HEK293 (cell line): ENCODE results near the gene ALOXE3.

Experiments
- GLI2 ChIP-seq: fragments of 450-650 bp; formaldehyde crosslinking; IDR thresholded peaks from 2 replicates; pipeline ENCODE4; 2017; ENCODE audit warnings: missing biosample characterization, missing genetic modification characterization, low read depth, borderline replicate concordance
- HOXD13 ChIP-seq: sonication (generic); formaldehyde crosslinking; IDR thresholded peaks from 2 replicates; pipeline ENCODE4 v1.8.0; 2022; ENCODE audit warnings: missing genetic modification reagents, borderline replicate concordance
- KLF7 ChIP-seq: fragments of 450-650 bp; formaldehyde crosslinking; IDR thresholded peaks from 2 replicates; pipeline ENCODE4 v1.5.1; 2016; ENCODE audit warnings: missing biosample characterization, missing genetic modification characterization, borderline replicate concordance
- KLF8 ChIP-seq: fragments of 450-650 bp; formaldehyde crosslinking; IDR thresholded peaks from 2 replicates; pipeline ENCODE4 v1.5.1; 2016; ENCODE audit warnings: missing biosample characterization, missing genetic modification characterization
- PBX3 ChIP-seq: sonication (generic); formaldehyde crosslinking; IDR thresholded peaks from 2 replicates; pipeline ENCODE4 v1.8.1; 2022; ENCODE audit warnings: mild to moderate bottlenecking, moderate library complexity, missing genetic modification reagents
- SCRT1 ChIP-seq: fragments of 450-650 bp; formaldehyde crosslinking; IDR thresholded peaks from 2 replicates; pipeline ENCODE4 v1.5.1; 2016; ENCODE audit warnings: missing biosample characterization, missing genetic modification characterization, borderline replicate concordance
- SCRT2 ChIP-seq: fragments of 450-650 bp; formaldehyde crosslinking; IDR thresholded peaks from 2 replicates; pipeline ENCODE4 v1.5.1; 2016; ENCODE audit warnings: missing biosample characterization, missing genetic modification characterization
- SP3 ChIP-seq: fragments of 450-650 bp; formaldehyde crosslinking; IDR thresholded peaks from 2 replicates; pipeline ENCODE4 v1.5.1; 2016; ENCODE audit warnings: missing biosample characterization, missing genetic modification characterization
- YY2 ChIP-seq: fragments of 450-650 bp; formaldehyde crosslinking; IDR thresholded peaks from 2 replicates; pipeline ENCODE4 v1.5.1; 2016; ENCODE audit warnings: missing biosample characterization, missing genetic modification characterization
- ZBTB21 ChIP-seq: fragments of 450-650 bp; formaldehyde crosslinking; IDR thresholded peaks from 2 replicates; pipeline ENCODE4 v1.5.1; 2017; ENCODE audit warnings: missing biosample characterization, missing genetic modification characterization
- ZFP69B ChIP-seq: fragments of 450-650 bp; formaldehyde crosslinking; IDR thresholded peaks from 2 replicates; pipeline ENCODE4 v1.5.1; 2016; ENCODE audit warnings: missing biosample characterization, missing genetic modification characterization
- ZNF211 ChIP-seq: fragments of 450-650 bp; formaldehyde crosslinking; IDR thresholded peaks from 2 replicates; pipeline ENCODE4 v1.5.1; 2016; ENCODE audit warnings: low read depth, missing biosample characterization, missing genetic modification characterization
- ZNF223 ChIP-seq: fragments of 450-650 bp; formaldehyde crosslinking; IDR thresholded peaks from 2 replicates; pipeline ENCODE4 v1.5.1; 2016; ENCODE audit warnings: missing biosample characterization, missing genetic modification characterization
- ZNF23 ChIP-seq: fragments of 450-650 bp; formaldehyde crosslinking; IDR thresholded peaks from 2 replicates; pipeline ENCODE4 v1.5.1; 2016; ENCODE audit warnings: missing biosample characterization, missing genetic modification characterization, borderline replicate concordance
- ZNF239 ChIP-seq: fragments of 450-650 bp; formaldehyde crosslinking; IDR thresholded peaks from 2 replicates; pipeline ENCODE4 v1.5.1; 2016; ENCODE audit warnings: missing biosample characterization, missing genetic modification characterization
- ZNF280C ChIP-seq: fragments of 450-650 bp; formaldehyde crosslinking; IDR thresholded peaks from 2 replicates; pipeline ENCODE4 v1.5.1; 2016; ENCODE audit warnings: missing biosample characterization, missing genetic modification characterization
- ZNF302 ChIP-seq: fragments of 450-650 bp; formaldehyde crosslinking; IDR thresholded peaks from 2 replicates; pipeline ENCODE4 v1.5.1; 2016; ENCODE audit warnings: missing biosample characterization, missing genetic modification characterization, low read depth
- ZNF362 ChIP-seq: fragments of 450-650 bp; formaldehyde crosslinking; IDR thresholded peaks from 2 replicates; pipeline ENCODE4 v1.5.1; 2016; ENCODE audit warnings: missing biosample characterization, missing genetic modification characterization
- ZNF37A ChIP-seq: fragments of 450-650 bp; IDR thresholded peaks from 2 replicates; pipeline ENCODE4 v1.5.1; 2018; ENCODE audit warnings: missing biosample characterization, missing genetic modification characterization
- ZNF501 ChIP-seq: fragments of 450-650 bp; formaldehyde crosslinking; IDR thresholded peaks from 2 replicates; pipeline ENCODE4 v1.5.1; 2016; ENCODE audit warnings: missing biosample characterization, missing genetic modification characterization
- ZNF555 ChIP-seq: fragments of 450-650 bp; formaldehyde crosslinking; conservative IDR thresholded peaks from 2 replicates; pipeline ENCODE4 v1.5.1; 2017; ENCODE audit warnings: missing biosample characterization, mild to moderate bottlenecking, missing genetic modification characterization, inconsistent platforms
- ZNF654 ChIP-seq: fragments of 450-650 bp; formaldehyde crosslinking; IDR thresholded peaks from 2 replicates; pipeline ENCODE4 v1.5.1; 2016; ENCODE audit warnings: low read depth, missing biosample characterization, missing genetic modification characterization
- ZNF704 ChIP-seq: fragments of 450-650 bp; formaldehyde crosslinking; IDR thresholded peaks from 2 replicates; pipeline ENCODE4 v1.5.1; 2016; ENCODE audit warnings: missing biosample characterization, missing genetic modification characterization
- ZNF707 ChIP-seq: fragments of 450-650 bp; formaldehyde crosslinking; IDR thresholded peaks from 2 replicates; pipeline ENCODE4 v1.5.1; 2016; ENCODE audit warnings: missing biosample characterization, missing genetic modification characterization
- ZNF785 ChIP-seq: fragments of 450-650 bp; formaldehyde crosslinking; IDR thresholded peaks from 2 replicates; pipeline ENCODE4 v1.5.1; 2016; ENCODE audit warnings: missing biosample characterization, missing genetic modification characterization
- ZNF837 ChIP-seq: fragments of 450-650 bp; formaldehyde crosslinking; IDR thresholded peaks from 2 replicates; pipeline ENCODE4 v1.5.1; 2016; ENCODE audit warnings: missing biosample characterization, missing genetic modification characterization
- ZSCAN16 ChIP-seq: fragments of 450-650 bp; formaldehyde crosslinking; IDR thresholded peaks from 2 replicates; pipeline ENCODE4 v1.5.1; 2016; ENCODE audit warnings: missing biosample characterization, missing genetic modification characterization
- TF ChIP-seq, protein P1 (sequence below): fragments of 450-650 bp; formaldehyde crosslinking; IDR thresholded peaks from 2 replicates; pipeline ENCODE4 v1.5.1; 2017; ENCODE audit warnings: missing biosample characterization, missing genetic modification characterization
- TF ChIP-seq, protein P2 (sequence below): fragments of 450-650 bp; formaldehyde crosslinking; IDR thresholded peaks from 2 replicates; pipeline ENCODE4 v1.5.1; 2016; ENCODE audit warnings: missing biosample characterization, missing genetic modification characterization, borderline replicate concordance
- TF ChIP-seq, protein P3 (sequence below): fragments of 450-650 bp; formaldehyde crosslinking; IDR thresholded peaks from 2 replicates; pipeline ENCODE4 v1.5.1; 2016; ENCODE audit warnings: missing biosample characterization, missing genetic modification characterization, low read depth

ALOXE3 gene

DNA sequence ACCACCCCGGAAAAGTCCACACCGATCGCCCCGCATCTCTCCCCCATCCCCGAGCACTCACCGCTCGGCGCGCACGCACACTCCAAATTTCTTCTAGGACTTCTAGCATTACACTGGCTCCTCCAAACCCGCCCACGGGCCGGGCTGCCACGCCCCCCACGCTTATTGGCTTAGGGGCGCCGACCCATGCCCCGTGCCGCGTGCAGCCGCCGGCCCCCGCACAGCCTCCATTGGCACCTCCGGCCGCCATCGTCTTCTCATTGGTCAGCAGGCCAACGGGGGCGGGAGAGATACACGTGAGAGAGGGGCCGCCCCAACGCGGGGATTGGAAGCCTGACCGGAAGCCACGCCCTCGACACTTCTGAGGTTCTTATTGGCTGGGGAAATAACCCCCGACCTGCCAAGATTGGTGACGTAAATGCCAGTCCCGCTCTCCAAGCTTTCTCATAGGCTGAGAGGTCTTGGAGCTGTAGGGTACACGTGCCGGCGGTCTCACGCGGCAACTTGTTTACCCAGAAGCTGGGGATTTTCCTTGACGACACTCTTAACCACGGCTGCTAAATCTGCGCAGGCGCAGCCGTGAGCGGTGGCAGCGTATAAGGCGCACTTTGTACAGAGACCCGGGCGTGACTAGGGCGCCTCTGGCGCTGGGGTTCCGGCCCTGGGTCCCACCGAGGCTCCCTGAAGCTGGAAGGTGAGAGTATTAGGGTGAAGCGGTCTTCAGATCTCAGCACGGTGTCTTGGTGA lies 38.1 kb upstream of the ALOXE3 start (continued):
- no peak for TF ChIP-seq ZNF280C (tag by site-specific recombination)
- TF ChIP-seq ZNF785 (tag by site-specific recombination), result no peak
- TF ChIP-seq SP3 (tag by site-specific recombination), result peak; percentile 96
- peak; percentile 94 for TF ChIP-seq ZFP69B
- peak; percentile 72 for TF ChIP-seq ZBTB21
- TF ChIP-seq SCRT2 (tag by site-specific recombination), result no peak; the same call in 1 of the 2 replicates
- TF ChIP-seq ZNF23, result no peak
- no peak for TF ChIP-seq ZNF704
- no peak for TF ChIP-seq HOXD13 (CRISPR knock-in tag)
- TF ChIP-seq, protein P1, sequence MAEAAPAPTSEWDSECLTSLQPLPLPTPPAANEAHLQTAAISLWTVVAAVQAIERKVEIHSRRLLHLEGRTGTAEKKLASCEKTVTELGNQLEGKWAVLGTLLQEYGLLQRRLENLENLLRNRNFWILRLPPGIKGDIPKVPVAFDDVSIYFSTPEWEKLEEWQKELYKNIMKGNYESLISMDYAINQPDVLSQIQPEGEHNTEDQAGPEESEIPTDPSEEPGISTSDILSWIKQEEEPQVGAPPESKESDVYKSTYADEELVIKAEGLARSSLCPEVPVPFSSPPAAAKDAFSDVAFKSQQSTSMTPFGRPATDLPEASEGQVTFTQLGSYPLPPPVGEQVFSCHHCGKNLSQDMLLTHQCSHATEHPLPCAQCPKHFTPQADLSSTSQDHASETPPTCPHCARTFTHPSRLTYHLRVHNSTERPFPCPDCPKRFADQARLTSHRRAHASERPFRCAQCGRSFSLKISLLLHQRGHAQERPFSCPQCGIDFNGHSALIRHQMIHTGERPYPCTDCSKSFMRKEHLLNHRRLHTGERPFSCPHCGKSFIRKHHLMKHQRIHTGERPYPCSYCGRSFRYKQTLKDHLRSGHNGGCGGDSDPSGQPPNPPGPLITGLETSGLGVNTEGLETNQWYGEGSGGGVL (tag by site-specific recombination), result no peak
- TF ChIP-seq ZNF223, result no peak
- TF ChIP-seq, protein P2, sequence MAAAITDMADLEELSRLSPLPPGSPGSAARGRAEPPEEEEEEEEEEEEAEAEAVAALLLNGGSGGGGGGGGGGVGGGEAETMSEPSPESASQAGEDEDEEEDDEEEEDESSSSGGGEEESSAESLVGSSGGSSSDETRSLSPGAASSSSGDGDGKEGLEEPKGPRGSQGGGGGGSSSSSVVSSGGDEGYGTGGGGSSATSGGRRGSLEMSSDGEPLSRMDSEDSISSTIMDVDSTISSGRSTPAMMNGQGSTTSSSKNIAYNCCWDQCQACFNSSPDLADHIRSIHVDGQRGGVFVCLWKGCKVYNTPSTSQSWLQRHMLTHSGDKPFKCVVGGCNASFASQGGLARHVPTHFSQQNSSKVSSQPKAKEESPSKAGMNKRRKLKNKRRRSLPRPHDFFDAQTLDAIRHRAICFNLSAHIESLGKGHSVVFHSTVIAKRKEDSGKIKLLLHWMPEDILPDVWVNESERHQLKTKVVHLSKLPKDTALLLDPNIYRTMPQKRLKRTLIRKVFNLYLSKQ (tag by site-specific recombination), result no peak
- 0 out of 2 replicates have a peak, but pooled peaks have one; percentile 48 for TF ChIP-seq PBX3 (CRISPR knock-in tag)
- peak; percentile 83 for TF ChIP-seq KLF8
- TF ChIP-seq ZSCAN16 (tag by site-specific recombination), result no peak
- TF ChIP-seq ZNF707 (tag by site-specific recombination), result no peak
- TF ChIP-seq ZNF501, result no peak
- TF ChIP-seq ZNF37A (tag by site-specific recombination), result no peak
- TF ChIP-seq ZNF302 (tag by site-specific recombination), result no peak
- TF ChIP-seq ZNF211 (tag by site-specific recombination), result no peak
- no peak for TF ChIP-seq GLI2 (tag by site-specific recombination)
- TF ChIP-seq KLF7, result no peak
- TF ChIP-seq SCRT1 (tag by site-specific recombination), result no peak
- no peak for TF ChIP-seq YY2 (tag by site-specific recombination)
- TF ChIP-seq ZNF239, result no peak
- TF ChIP-seq, protein P3, sequence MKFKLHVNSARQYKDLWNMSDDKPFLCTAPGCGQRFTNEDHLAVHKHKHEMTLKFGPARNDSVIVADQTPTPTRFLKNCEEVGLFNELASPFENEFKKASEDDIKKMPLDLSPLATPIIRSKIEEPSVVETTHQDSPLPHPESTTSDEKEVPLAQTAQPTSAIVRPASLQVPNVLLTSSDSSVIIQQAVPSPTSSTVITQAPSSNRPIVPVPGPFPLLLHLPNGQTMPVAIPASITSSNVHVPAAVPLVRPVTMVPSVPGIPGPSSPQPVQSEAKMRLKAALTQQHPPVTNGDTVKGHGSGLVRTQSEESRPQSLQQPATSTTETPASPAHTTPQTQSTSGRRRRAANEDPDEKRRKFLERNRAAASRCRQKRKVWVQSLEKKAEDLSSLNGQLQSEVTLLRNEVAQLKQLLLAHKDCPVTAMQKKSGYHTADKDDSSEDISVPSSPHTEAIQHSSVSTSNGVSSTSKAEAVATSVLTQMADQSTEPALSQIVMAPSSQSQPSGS, result peak; percentile 86
- no peak for TF ChIP-seq ZNF654 (tag by site-specific recombination)
- no peak for TF ChIP-seq ZNF555
- no peak for TF ChIP-seq ZNF362 (tag by site-specific recombination)
- no peak for TF ChIP-seq ZNF837 (tag by site-specific recombination)
